ENCODE data around the gene SPEM1. TPM values are rescaled to one million over a fixed set of nuclear protein-coding genes. Genes with fewer than 3 reads are reported as not detected.

Gene SPEM1, protein sequence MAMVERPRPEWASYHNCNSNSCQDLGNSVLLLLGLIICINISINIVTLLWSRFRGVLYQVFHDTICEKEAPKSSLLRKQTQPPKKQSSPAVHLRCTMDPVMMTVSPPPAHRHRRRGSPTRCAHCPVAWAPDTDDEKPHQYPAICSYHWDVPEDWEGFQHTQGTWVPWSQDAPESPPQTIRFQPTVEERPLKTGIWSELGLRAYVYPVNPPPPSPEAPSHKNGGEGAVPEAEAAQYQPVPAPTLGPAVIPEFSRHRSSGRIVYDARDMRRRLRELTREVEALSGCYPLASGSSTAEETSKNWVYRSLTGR
- not detected for total RNA-seq
- long read RNA-seq: 0 reads

DNA sequence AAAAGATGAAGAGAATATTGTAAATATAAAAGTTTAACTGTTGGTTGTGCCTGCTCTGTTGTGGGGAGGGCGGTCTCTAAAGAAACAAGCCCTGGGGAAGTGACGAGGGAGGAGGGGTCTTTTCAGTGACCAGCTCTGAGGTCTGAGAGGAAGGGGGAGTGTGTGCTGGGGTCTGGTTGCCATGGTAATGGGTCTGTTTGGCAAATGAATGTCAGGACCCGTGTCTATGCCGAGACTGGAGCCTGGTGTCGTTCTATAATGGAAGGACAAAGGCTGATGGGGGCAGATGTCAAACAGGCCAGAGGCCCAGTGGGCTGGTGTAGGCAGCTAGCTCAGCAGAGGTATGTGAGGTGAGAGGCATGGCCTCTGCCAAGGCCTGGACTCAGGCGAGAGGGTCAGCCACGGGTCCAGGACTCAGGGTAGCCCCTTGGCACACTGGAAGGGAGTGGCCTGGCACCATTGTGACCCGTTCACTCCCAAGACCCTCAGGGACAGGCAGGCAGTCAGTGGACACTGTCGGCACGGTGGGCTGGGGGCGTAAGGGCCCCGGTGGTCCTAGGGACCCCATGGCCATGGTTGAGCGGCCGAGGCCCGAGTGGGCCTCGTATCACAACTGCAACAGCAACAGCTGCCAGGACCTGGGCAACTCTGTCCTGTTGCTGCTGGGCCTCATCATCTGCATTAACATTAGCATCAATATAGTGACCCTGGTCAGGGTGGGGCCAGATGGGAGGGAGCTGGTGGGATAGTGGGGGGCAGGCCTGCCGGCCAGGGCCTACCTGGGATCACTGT lies at the start of gene SPEM1:
Gene SPEM1, plus strand, starts transcription at position 506 of the 792 bp plus-strand sequence. Its CDS starts 61 bp downstream, at position 567.
- ATAC-seq (no peak), DNase-seq (no peak)
- H3K4me1 ChIP-seq: no peaks in the 10 kb centered on the region
- TF ChIP-seq, protein P1, sequence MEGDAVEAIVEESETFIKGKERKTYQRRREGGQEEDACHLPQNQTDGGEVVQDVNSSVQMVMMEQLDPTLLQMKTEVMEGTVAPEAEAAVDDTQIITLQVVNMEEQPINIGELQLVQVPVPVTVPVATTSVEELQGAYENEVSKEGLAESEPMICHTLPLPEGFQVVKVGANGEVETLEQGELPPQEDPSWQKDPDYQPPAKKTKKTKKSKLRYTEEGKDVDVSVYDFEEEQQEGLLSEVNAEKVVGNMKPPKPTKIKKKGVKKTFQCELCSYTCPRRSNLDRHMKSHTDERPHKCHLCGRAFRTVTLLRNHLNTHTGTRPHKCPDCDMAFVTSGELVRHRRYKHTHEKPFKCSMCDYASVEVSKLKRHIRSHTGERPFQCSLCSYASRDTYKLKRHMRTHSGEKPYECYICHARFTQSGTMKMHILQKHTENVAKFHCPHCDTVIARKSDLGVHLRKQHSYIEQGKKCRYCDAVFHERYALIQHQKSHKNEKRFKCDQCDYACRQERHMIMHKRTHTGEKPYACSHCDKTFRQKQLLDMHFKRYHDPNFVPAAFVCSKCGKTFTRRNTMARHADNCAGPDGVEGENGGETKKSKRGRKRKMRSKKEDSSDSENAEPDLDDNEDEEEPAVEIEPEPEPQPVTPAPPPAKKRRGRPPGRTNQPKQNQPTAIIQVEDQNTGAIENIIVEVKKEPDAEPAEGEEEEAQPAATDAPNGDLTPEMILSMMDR (IDR thresholded peaks at IDR 0.05): no peak
- no peak within 1 kb of the TSS for H3K4me3 ChIP-seq
- no peak within 1 kb of the TSS for H3K27ac ChIP-seq
- no peaks in the 10 kb centered on the region for H3K9me3 ChIP-seq
- no peaks in the 10 kb centered on the region for H3K27me3 ChIP-seq (ENCODE audit: low read depth)
- H3K36me3 ChIP-seq: no peaks in the 10 kb centered on the region
- intact Hi-C loops (cut with DNase I): no loop called here

DNA sequence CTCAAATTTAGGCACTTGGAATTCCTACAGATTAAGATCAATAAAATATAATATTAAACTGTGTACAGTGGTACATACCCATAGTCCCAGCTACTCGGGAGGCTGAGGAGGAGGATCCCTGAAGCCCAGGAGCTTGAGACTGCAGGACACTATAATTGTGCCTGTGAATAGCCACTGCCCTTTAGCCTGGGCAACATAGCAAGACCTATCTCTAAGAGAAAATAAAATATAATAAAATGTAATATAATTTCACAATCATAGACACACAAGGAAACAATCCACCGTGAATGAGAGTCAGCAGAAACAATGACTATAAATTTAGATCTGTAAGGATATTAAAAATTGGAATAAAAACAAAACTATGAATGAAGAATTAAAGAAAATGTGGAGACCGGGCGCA lies 49.3 kb upstream of the SPEM1 start:
- no peak overlapping the region for H3K4me3 ChIP-seq
- DNase-seq: no peak
- no peak overlapping the region for H3K27ac ChIP-seq
- no peaks in the 10 kb centered on the region for H3K9me3 ChIP-seq
- no peaks in the 10 kb centered on the region for H3K27me3 ChIP-seq (ENCODE audit: low read depth)
- no peaks in the 10 kb centered on the region for H3K36me3 ChIP-seq
- no peaks in the 10 kb centered on the region for H3K4me1 ChIP-seq
- ATAC-seq: no peak
- intact Hi-C loops (cut with DNase I): no loop called here
- TF ChIP-seq, protein P1 (IDR thresholded peaks at IDR 0.05): no peak

DNA sequence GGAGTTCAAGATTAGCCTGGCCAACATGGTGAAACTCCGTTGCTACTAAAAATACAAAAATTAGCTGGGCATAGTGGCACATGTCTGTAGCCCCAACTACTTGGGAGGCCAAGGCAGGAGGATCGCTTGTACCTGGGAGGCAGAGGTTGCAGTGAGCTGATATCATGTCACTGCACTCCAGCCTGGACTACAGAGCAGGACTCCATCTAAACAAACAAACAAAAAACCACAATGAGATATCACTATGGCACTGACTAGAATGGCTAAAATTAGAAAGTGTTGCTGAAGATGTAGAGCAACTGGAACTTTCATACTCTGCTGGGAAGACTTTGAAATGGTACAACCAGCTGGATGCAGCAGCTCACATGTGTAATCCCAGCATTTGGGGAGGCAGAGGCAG lies 45.8 kb upstream of the SPEM1 start:
- intact Hi-C loops (cut with DNase I): no loop called here
- TF ChIP-seq, protein P1 (IDR thresholded peaks at IDR 0.05): no peak
- no peak for ATAC-seq
- H3K27ac ChIP-seq: no peak overlapping the region
- no peaks in the 10 kb centered on the region for H3K9me3 ChIP-seq
- DNase-seq: no peak
- H3K4me1 ChIP-seq: no peaks in the 10 kb centered on the region
- H3K27me3 ChIP-seq (ENCODE audit: low read depth): no peaks in the 10 kb centered on the region
- H3K36me3 ChIP-seq: no peaks in the 10 kb centered on the region
- no peak overlapping the region for H3K4me3 ChIP-seq

DNA sequence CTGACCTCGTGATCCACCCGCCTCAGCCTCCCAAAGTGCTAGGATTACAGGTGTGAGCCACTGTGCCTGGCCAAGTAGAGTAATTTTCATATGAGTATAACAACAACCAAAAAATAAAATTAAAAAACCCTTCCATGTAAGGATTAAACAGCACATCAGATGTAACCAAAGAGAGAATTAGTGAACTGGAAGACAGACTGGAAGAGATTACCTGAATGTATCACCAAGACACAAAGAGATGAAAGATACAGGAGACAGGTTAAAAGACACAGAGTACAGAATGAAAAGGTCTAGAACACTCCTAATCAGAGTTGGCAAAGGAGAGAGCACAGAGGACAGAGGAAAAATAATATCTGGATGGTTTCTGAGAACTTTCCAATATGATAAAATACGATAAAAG lies 41.0 kb upstream of the SPEM1 start:
- Histone ChIP-seq H3K9me3 (no peaks in the 10 kb centered on the region), H3K4me1 (peaks cover 23% of the 10 kb centered on the region), H3K4me3 (no peak overlapping the region), H3K27me3 (ENCODE audit: low read depth) (peaks cover 10% of the 10 kb centered on the region), H3K27ac (no peak overlapping the region), H3K36me3 (no peaks in the 10 kb centered on the region)
- no peak for ATAC-seq
- DNase-seq: no peak
- TF ChIP-seq, protein P1 (IDR thresholded peaks at IDR 0.05): no peak
- intact Hi-C loops (cut with DNase I): no loop called here

DNA sequence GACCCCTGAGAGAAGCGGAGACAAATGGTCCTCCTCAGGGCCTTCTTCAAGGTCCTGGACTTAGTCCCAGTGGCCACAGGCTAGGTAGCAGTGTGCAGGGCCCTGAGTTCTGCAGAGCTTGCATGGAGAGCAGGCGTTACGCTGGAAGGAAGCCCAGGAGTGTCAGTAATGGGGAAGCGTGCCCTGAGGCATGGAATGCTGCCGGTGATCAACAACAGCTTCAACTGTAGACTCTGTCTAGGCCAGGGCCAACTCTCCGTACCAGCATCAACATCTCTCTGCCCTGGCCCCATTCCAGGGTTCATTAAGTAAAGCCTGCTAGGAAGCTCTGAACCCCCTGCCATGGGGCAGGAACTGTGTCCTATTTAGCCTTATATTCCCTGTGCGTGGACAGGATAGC lies 39.8 kb upstream of the SPEM1 start:
- ATAC-seq (peak; percentile 57 to 58), DNase-seq (peak; percentile 66)
- peaks cover 26% of the 10 kb centered on the region for H3K4me1 ChIP-seq
- H3K27me3 ChIP-seq (ENCODE audit: low read depth): peaks cover 10% of the 10 kb centered on the region
- peak overlapping the region; percentile 71 for H3K27ac ChIP-seq
- no peaks in the 10 kb centered on the region for H3K9me3 ChIP-seq
- peak overlapping the region; percentile 61 for H3K4me3 ChIP-seq
- H3K36me3 ChIP-seq: peaks cover 6% of the 10 kb centered on the region
- intact Hi-C loops (cut with DNase I): no loop called here
- TF ChIP-seq, protein P1 (IDR thresholded peaks at IDR 0.05): no peak
